MCF 10A (cell line): ENCODE results near the gene SMPD4. TPM values are rescaled to one million over a fixed set of nuclear protein-coding genes. Genes with fewer than 3 reads are reported as not detected.
"Not testable (repeated sequence)": the region's sequence is repeated elsewhere in the genome, so short reads cannot be mapped to it uniquely, and the experiment has no call there.

Experiments used
- BruUV-seq: library from RNA; stranded (reverse); fragments of 400-500 nt; replicated peaks from 2 replicates; lab custom pipeline; 2021; lab: Mats Ljungman, UMichigan
- CTCF ChIA-PET: fragments of 300-600 bp; sonication (Branson Sonifier 250); formaldehyde crosslinking; extraction: SDS; loops from one replicate; lab custom pipeline; 2021; ENCODE audit warnings: antibody characterized with exemption, inconsistent platforms; lab: Yijun Ruan, JAX
- POLR2A ChIA-PET: fragments of 300-600, 350-650 bp; sonication (Branson Sonifier 250); formaldehyde crosslinking; extraction: SDS; loops from one replicate; lab custom pipeline; 2020; ENCODE audit warnings: antibody characterized with exemption, inconsistent platforms; lab: Yijun Ruan, JAX
- DNase-seq: peaks from one replicate; pipeline ENCODE4 v3.0.0-alpha.2; 2018; ENCODE audit not compliant: unreplicated experiment
- H3K27ac Mint-ChIP-seq: one replicate; pipeline ENCODE4 v1.8.0; 2022; ENCODE audit warnings: mild to moderate bottlenecking, low read depth, mixed read lengths; ENCODE audit not compliant: unreplicated experiment
- H3K27me3 Mint-ChIP-seq: one replicate; pipeline ENCODE4 v1.8.0; 2022; ENCODE audit warnings: mixed read lengths; ENCODE audit not compliant: insufficient read depth, unreplicated experiment
- H3K36me3 Mint-ChIP-seq: one replicate; pipeline ENCODE4 v1.8.0; 2022; ENCODE audit warnings: mild to moderate bottlenecking, moderate library complexity, mixed read lengths; ENCODE audit not compliant: insufficient read depth, unreplicated experiment
- H3K4me1 Mint-ChIP-seq: one replicate; pipeline ENCODE4 v1.8.0; 2022; ENCODE audit warnings: mixed read lengths; ENCODE audit not compliant: insufficient read depth, unreplicated experiment
- H3K4me3 Mint-ChIP-seq: one replicate; pipeline ENCODE4 v1.8.0; 2022; ENCODE audit warnings: mild to moderate bottlenecking, moderate library complexity, mixed read lengths; ENCODE audit not compliant: unreplicated experiment
- H3K9me3 Mint-ChIP-seq: one replicate; pipeline ENCODE4 v1.8.0; 2022; ENCODE audit warnings: mixed read lengths; ENCODE audit not compliant: unreplicated experiment
- CTCF ChIP-seq: fragments of 200-600 bp; IDR thresholded peaks from one replicate; pipeline ENCODE4 v1.8.0; 2022; ENCODE audit warnings: antibody characterized with exemption, mild to moderate bottlenecking; ENCODE audit not compliant: unreplicated experiment
- intact Hi-C: fragments of 100-400 bp; cut with micrococcal nuclease; formaldehyde crosslinking; loops from 2 replicates; pipeline ENCODE4 v1.14.1; 2022
- total RNA-seq: library from RNA; stranded (reverse); gene quantifications from 2 replicates; pipeline ENCODE4 v1.2.3, GENCODE V29; 2022

Gene SMPD4
- total RNA-seq, 1 experiment from 2014 or later: 41.1 TPM

GRCh38 chr2:130152816-130153595 is 28.4 kb downstream of the SMPD4 start:
- ChIA-PET CTCF (interaction anchor here (0.6 kb wide), 1 partner anchor 9 kb away, joined by 3 read pairs; no protein-coding TSS in a partner anchor), POLR2A (no interaction called here)
- Mint-ChIP-seq H3K4me1 (no peaks in the 10 kb centered on the region), H3K27me3 (no peaks in the 10 kb centered on the region), H3K27ac (no peak overlapping the region), H3K4me3 (no peak overlapping the region), H3K9me3 (no peaks in the 10 kb centered on the region), H3K36me3 (peaks cover 12% of the 10 kb centered on the region)
- no TSS peak for BruUV-seq
- TF ChIP-seq CTCF: no peak
- intact Hi-C loops: no loop called here
- DNase-seq: no peak

DNA sequence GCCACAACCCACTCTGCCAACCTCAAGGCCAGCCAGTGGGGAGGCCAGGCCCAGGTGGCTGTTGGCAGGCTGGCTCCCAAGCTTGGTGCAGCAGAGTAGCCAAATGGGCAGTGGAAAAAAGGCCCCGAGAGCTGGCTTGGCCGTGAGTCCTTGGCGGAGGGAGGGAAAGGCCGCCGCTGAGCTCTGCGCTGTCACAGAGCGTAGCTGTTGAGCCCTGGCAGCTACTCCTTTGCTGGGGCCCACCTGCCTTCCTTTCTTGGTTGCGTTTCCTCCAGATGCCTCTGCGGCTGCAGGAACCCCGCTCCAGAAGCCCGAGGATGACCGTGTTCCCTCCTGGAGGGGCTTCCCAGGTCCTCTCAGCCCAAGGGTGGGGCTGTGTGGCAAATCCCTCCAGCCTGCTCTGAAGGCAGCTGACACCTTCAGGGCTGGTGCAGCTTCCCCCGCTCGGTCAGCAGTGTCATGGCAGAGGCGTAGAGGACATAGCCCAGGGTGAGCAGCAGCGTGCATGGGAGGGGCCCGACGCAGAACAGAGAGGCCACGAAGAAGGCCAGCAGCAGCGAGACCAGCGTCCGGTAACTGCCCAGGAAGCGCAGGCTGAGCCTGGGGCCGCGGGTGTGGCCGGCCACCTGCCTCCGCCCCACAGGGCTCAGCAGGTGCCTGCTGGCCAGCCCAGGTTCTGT is 29.1 kb downstream of the SMPD4 start:
- CTCF ChIA-PET, DNase-seq, H3K27ac Mint-ChIP-seq, H3K4me1 Mint-ChIP-seq, H3K27me3 Mint-ChIP-seq, H3K9me3 Mint-ChIP-seq, BruUV-seq, H3K4me3 Mint-ChIP-seq, POLR2A ChIA-PET, intact Hi-C loops: not testable (repeated sequence)
- H3K36me3 Mint-ChIP-seq: peaks cover 12% of the 10 kb centered on the region

DNA sequence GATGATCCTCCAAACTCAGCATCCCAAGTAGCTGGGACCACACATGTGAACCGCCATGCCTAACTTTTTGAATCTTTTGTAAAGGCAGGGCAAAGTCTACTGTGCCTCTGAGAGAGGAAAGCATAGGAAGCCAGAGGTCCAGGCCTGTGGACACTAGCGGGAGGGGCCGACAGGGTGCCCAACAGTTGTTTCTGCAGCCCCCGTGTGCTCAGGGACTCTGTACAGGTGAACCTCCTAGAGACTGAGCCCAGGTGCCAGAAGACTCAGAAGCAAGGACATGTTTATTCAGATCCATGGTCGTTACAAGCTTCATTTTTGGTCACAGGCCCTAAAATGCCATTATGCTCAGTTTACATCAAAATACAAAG is 30.3 kb downstream of the SMPD4 start:
- POLR2A ChIA-PET, H3K4me1 Mint-ChIP-seq, H3K27me3 Mint-ChIP-seq, DNase-seq, CTCF ChIA-PET, H3K9me3 Mint-ChIP-seq, H3K4me3 Mint-ChIP-seq, BruUV-seq, H3K27ac Mint-ChIP-seq, intact Hi-C loops: not testable (repeated sequence)
- H3K36me3 Mint-ChIP-seq: peaks cover 12% of the 10 kb centered on the region

GRCh38 chr2:130150181-130151144 is 30.9 kb downstream of the SMPD4 start:
- BruUV-seq: no TSS peak
- Mint-ChIP-seq H3K4me3 (no peak overlapping the region), H3K36me3 (peaks cover 6% of the 10 kb centered on the region), H3K9me3 (no peaks in the 10 kb centered on the region), H3K27ac (no peak overlapping the region), H3K27me3 (no peaks in the 10 kb centered on the region), H3K4me1 (no peaks in the 10 kb centered on the region)
- TF ChIP-seq CTCF: no peak
- no peak for DNase-seq
- POLR2A ChIA-PET: interaction anchor here (0.6 kb wide), 1 partner anchor 186 kb away, joined by 3 read pairs; no protein-coding TSS in a partner anchor
- CTCF ChIA-PET: no interaction called here
- intact Hi-C loops: no loop called here

- H3K4me3 Mint-ChIP-seq, BruUV-seq, DNase-seq, H3K9me3 Mint-ChIP-seq, CTCF ChIA-PET, POLR2A ChIA-PET, H3K27ac Mint-ChIP-seq, H3K4me1 Mint-ChIP-seq, H3K27me3 Mint-ChIP-seq, intact Hi-C loops, H3K36me3 Mint-ChIP-seq: not testable (repeated sequence)
These were observed 32.9 kb downstream of the SMPD4 start for GRCh38 chr2:130148515-130148914.

DNA sequence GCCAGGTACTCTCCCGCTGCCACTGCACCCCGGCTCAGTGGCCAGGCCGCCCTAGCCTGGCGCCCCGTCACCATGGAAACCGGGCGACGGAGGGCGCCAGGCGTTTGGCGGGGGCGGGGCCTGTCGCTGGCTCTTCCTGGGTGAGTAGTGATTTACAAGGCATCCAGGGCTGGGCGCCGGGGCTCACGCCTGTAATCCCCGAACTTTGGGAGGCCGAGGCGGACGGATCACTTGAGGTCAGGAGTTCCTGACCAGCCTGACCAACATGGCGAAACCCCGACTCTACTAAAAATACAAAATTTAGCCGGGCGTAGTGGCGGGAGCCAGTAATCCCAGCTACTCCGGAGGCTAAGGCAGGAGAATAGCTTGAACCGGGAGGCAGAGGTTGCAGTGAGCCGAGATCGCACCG is 36.4 kb downstream of the SMPD4 start, which contains the start of gene CCDC74B:
CCDC74B (minus strand) TSS at position 107 of the 409 bp plus-strand sequence. CDS start 116 bp downstream, outside the sequence.
- intact Hi-C loops, BruUV-seq: not testable (repeated sequence)

More for the DNA sequence above, 36.4 kb downstream of the SMPD4 start, which contains the start of gene CCDC74B:
- H3K9me3 Mint-ChIP-seq, CTCF ChIA-PET, H3K4me1 Mint-ChIP-seq, H3K36me3 Mint-ChIP-seq, POLR2A ChIA-PET, H3K27me3 Mint-ChIP-seq: not testable (repeated sequence)
- DNase-seq: peak; percentile 26
- peak within 1 kb of the TSS; percentile 70 for H3K4me3 Mint-ChIP-seq
- peak within 1 kb of the TSS; percentile 57 for H3K27ac Mint-ChIP-seq
